GM12865 (cell line): ENCODE results near the gene SFXN4.
"Not testable (repeated sequence)": the region's sequence is repeated elsewhere in the genome, so short reads cannot be mapped to it uniquely, and the experiment has no call there.

Experiments used
- DNase-seq: peaks from one replicate; pipeline ENCODE4 v3.0.0; 2010; ENCODE audit warnings: low read depth
- H3K4me3 ChIP-seq: 2 replicates; pipeline ENCODE4 v1.5.1; 2011; ENCODE audit warnings: mild to moderate bottlenecking, low read depth, low read length, control low read depth
- CTCF ChIP-seq: IDR thresholded peaks from 2 replicates; pipeline ENCODE4 v1.5.1; 2011; ENCODE audit warnings: low read length, control low read depth, low read depth, inconsistent platforms; ENCODE audit not compliant: insufficient read depth; ENCODE audit errors: missing control alignments

Gene SFXN4

GRCh38 chr10:119162452-119163092 lies 2.9 kb downstream of the SFXN4 start:
- TF ChIP-seq CTCF: no peak
- DNase-seq: no peak
- H3K4me3 ChIP-seq: no peak overlapping the region

GRCh38 chr10:119161680-119162451 lies 3.6 kb downstream of the SFXN4 start:
- DNase-seq: peak; percentile 31
- TF ChIP-seq CTCF: no peak
- no peak overlapping the region for H3K4me3 ChIP-seq

- no peak for DNase-seq
- no peak overlapping the region for H3K4me3 ChIP-seq
- no peak for TF ChIP-seq CTCF
Observed at GRCh38 chr10:119159332-119159731, 6.2 kb downstream of the SFXN4 start.

- H3K4me3 ChIP-seq: no peak overlapping the region
- no peak for TF ChIP-seq CTCF
- DNase-seq: no peak
Observed at GRCh38 chr10:119153661-119154060, 11.9 kb downstream of the SFXN4 start.

GRCh38 chr10:119153041-119153440 lies 12.5 kb downstream of the SFXN4 start:
- no peak for TF ChIP-seq CTCF
- no peak for DNase-seq
- H3K4me3 ChIP-seq: no peak overlapping the region

- not testable (repeated sequence) for H3K4me3 ChIP-seq, DNase-seq
Observed at GRCh38 chr10:119151601-119152000, 13.9 kb downstream of the SFXN4 start.

GRCh38 chr10:119149729-119150128 lies 15.8 kb downstream of the SFXN4 start:
- no peak for DNase-seq
- no peak for TF ChIP-seq CTCF
- no peak overlapping the region for H3K4me3 ChIP-seq
